Measurements from ENCODE around the gene NRXN2. TPM values are rescaled to one million over a fixed set of nuclear protein-coding genes. Genes with fewer than 3 reads are reported as not detected.
A peak's percentile ranks its signal among the peaks of the same experiment; 100 is the strongest.
"Not testable (repeated sequence)": the region's sequence is repeated elsewhere in the genome, so short reads cannot be mapped to it uniquely, and the experiment has no call there.

NRXN2 gene
- polyA plus RNA-seq, 4 donors: 11.7 to 27.2 (median 24.9) TPM

- no peak for DNase-seq (ENCODE audit: low read depth in 4 of 4, low spot score in 2 of 4)
Observed at GRCh38 chr11:64711956-64712362, 11.0 kb downstream of the NRXN2 start.

- no peak for DNase-seq (ENCODE audit: low read depth in 4 of 4, low spot score in 2 of 4)
Observed at GRCh38 chr11:64711138-64711955, 11.7 kb downstream of the NRXN2 start.

DNA sequence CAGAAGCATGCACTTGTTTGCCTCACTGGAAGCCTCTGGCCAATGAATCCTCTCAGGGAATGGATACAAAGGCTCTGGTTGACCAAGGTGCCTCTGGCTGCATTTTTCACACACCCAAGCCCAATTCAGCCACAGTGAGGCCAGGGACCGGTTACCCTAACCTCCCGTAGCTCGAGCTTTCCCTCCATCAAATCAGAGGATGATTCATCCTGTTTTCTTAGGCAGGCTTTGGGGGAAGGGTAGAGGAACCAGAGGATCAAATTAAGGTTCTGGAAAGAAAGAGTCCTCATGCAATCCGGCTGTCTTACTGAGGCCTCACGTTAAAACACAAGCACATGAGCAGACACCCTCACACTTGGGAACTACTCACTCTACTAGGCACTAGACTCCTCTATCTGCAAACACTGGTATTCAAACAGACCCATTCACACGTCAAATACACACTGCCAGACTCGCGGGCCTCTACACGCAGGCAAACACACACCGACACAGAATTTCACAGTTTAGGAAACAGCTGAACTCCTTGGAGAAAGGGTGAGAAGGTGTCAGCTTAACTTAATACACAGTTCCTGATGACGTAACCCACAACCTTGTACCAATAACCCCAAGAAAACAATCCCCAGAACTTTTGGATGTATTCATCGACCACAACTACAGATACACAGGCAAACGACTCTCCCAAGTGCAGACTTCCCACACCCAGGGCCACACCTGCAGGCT is 12.4 kb downstream of the NRXN2 start:
- DNase-seq (ENCODE audit: low read depth in 4 of 4, low spot score in 2 of 4): no peak

DNA sequence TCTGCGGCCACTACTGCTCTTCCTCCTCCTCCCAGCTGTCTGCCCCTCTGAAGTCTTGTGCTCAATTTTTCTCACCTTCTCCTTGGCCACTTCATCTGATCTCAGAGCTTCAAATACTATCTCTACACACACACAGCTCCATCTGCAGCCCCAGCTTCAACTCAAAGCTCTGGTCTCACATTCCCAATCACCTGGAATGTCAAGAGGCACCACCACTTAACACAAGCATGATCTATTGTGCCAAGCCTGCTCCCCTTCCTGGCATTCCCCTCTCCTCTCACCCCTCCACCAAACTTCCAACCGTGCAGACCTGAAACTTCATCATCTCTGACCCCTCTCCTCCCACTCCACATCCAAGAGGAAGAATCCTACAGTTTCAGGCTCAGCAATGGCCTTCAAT is 17.5 kb downstream of the NRXN2 start:
- no peak for DNase-seq (ENCODE audit: low read depth in 4 of 4, low spot score in 2 of 4)

GRCh38 chr11:64703048-64703447 is 19.9 kb downstream of the NRXN2 start:
- DNase-seq (ENCODE audit: low read depth in 4 of 4, low spot score in 2 of 4): no peak

DNA sequence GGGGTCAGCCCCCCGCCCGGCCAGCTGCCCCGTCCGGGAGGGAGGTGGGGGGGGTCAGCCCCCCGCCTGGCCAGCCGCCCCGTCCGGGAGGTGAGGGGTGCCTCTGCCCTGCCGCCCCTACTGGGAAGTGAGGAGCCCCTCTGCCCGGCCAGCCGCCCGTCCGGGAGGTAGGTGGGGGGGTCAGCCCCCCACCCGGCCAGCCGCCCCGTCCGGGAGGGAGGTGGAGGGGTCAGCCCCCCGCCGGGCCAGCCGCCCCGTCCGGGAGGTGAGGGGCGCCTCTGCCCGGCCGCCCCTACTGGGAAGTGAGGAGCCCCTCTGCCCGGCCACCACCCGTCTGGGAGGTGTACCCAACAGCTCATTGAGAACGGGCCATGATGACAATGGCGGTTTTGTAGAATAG is 21.0 kb downstream of the NRXN2 start:
- DNase-seq (ENCODE audit: low read depth in 4 of 4, low spot score in 2 of 4): not testable (repeated sequence)

GRCh38 chr11:64698427-64698826 is 24.6 kb downstream of the NRXN2 start:
- DNase-seq (ENCODE audit: low read depth in 4 of 4, low spot score in 2 of 4): no peak

DNA sequence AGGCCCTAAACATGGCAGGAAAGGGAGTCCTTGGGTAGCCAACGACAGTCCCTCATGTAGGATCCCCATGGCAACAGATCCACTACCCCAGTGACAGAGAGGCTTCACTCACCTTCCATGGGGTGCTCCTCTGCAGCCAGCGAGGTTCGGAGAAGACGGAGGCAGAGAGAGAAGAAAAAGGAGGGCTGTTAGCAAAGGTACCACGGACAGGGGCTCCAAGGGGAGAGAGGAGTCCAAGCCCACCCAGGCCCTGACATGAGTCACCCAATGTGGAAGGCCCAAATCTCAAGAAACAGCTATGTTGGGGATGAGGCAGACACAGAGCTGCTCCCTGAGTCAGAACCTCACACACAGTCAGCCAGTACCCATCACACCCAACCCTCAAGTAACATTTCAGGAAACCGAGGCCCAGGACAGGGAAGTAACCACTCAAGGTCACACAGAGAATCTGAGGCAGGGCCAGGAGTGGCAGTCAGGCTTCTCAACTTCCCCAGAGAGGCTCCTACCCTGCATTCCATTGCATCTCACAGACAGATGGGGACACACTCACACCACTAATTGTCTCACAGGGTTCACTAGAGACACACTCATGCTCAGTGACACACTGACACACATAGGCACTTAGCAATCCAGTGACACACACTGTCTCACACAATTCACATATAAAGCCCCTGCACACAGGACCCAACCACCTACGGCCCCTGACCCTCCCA is 25.2 kb downstream of the NRXN2 start:
- no peak for DNase-seq (ENCODE audit: low read depth in 4 of 4, low spot score in 2 of 4)

DNA sequence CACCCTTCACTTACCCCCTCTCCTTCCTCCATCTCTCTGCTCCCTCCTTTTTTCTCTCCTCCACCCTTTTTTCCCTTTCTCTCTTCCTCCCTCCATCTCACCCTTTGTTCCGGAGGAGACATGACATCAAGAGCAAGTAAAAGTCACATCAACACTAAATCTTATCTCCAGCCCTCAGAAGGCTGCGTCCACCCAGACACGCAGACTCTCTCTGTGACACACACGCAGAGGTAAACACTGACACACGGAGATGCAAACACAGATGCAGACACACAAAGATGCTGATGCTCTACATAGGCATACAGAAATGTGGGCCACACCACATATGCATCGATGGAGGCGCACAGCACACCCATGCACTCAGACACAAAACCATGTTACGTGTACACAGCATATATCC is 27.0 kb downstream of the NRXN2 start:
- DNase-seq (ENCODE audit: low read depth in 4 of 4, low spot score in 2 of 4): no peak

GRCh38 chr11:64695548-64695947 is 27.4 kb downstream of the NRXN2 start:
- no peak for DNase-seq (ENCODE audit: low read depth in 4 of 4, low spot score in 2 of 4)

DNA sequence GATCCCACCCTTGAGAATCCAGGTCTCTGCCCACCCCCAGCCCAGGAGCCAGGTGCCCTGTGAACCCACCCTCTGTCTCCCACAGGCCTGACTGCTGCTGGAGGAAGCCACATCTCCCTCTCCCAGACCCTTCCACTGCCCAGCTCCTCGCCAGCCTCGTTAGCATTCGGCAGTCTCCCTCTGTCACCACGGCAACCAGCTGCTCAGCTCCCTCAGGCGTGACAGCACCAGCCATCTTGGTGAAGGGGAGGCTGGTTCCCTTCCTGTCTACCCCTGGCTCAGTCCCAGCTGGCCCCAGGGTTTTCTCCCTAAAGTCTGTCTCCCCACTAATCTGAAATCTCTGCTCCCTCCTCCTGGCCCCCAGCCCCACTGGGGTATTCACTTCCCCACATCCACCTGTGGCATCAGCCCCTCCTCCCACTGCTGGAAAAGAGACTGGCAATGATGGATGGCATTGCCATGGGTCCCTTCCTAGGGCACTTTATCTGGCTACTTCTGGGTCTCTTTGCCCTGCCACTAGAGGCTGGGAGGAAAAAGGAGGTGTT is 28.1 kb downstream of the NRXN2 start:
- peak in 3 of 4 donors; percentile 39 to 75 (median 56) for DNase-seq (ENCODE audit: low read depth in 4 of 4, low spot score in 2 of 4)

DNA sequence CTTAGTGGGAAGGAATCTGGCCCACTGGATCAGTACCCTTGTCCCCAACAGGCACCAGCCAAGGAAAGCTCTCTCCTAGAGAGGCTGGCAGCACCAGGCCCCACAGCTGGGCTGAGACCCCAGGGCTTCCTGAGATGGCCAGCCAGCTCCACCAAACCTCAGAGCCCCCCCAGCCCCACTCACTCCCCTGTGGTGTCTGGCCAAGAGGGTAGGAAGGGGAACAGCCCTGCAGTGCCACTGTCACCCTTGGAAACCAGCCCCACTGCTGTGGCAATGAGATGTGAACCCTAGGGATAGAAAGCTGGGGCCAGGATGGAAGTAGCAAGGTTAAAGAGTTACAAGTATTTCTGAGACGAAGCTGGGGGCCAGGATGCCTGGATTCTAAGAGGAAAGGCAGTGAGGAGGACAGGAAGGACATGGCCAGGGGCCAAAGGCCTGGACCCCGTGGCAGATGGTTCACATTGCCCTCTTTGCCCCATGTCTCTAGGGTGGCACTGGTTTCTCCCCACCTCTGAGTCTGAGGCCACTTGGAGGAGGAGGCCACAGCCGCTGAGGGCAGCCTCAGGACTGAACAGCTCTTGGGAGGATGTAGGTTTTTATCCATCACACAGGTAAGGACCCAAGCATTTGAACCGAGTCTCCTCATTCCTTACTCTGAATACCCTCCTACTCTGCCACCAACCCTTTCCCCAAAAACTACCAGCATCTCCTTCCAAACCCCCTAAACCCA is 28.8 kb downstream of the NRXN2 start:
- DNase-seq (ENCODE audit: low read depth in 4 of 4, low spot score in 2 of 4): no peak

- no peak for DNase-seq (ENCODE audit: low read depth in 4 of 4, low spot score in 2 of 4)
Observed at GRCh38 chr11:64692764-64693331, 30.1 kb downstream of the NRXN2 start.

DNA sequence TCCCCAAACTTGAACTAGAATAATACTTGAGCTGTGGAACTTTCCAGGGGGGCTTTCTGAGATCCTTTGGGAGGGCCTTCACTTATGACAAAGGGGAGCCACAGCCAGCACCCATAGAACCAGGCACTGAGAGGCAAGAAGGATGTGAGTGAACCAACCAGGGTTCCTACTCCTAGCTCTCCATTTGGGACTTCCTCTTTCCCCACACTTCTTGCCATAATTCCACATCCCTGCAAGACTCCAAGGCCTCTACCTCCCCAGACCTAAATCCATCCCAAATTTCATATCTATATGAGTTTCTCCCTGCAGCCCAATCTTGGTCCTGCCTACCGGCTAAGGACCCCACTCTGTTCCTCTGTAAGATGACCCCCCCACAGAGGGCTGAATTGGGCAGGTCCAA is 31.5 kb downstream of the NRXN2 start:
- DNase-seq (ENCODE audit: low read depth in 4 of 4, low spot score in 2 of 4): no peak

DNA sequence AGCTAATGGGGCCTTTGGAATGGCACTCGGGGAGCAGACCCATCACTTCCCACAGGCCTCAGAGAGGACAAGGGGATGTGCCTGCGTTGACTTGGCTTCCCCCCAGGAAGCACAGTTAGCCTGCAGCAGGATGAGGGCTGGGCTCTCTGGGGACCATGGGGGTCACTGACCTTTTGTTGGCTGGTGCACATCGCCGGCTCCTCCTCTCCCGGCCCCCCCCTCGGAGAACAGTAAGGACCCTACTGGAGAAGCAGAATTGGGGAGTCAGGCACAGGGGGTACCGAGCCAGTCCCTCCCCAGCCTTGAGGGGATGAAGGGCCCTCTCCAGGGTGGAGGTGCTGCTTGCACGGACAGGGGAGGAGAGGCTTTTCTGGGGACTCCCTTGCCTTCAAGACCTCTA is 32.8 kb downstream of the NRXN2 start:
- DNase-seq (ENCODE audit: low read depth in 4 of 4, low spot score in 2 of 4): no peak

GRCh38 chr11:64688534-64688982 is 34.4 kb downstream of the NRXN2 start:
- DNase-seq (ENCODE audit: low read depth in 4 of 4, low spot score in 2 of 4): peak; percentile 83 to 95 (median 87)

GRCh38 chr11:64687643-64688533 is 35.1 kb downstream of the NRXN2 start:
- DNase-seq (ENCODE audit: low read depth in 4 of 4, low spot score in 2 of 4): no peak

- no peak for DNase-seq (ENCODE audit: low read depth in 4 of 4, low spot score in 2 of 4)
Observed at GRCh38 chr11:64687204-64687603, 35.8 kb downstream of the NRXN2 start.
